GM19328 (cell line): ENCODE measurements around the gene CELSR3.

Experiments used
- ATAC-seq: cut with Tn5 transposase; IDR thresholded peaks from one replicate; pipeline ENCODE4 v1.9.1; 2021; ENCODE audit warnings: mild to moderate bottlenecking, moderate library complexity; ENCODE audit not compliant: unreplicated experiment

Gene CELSR3

GRCh38 chr3:48634661-48635221 is 27.9 kb downstream of the CELSR3 start:
- no peak for ATAC-seq

GRCh38 chr3:48633743-48634142 is 28.9 kb downstream of the CELSR3 start:
- ATAC-seq, result no peak

GRCh38 chr3:48633256-48633655 is 29.4 kb downstream of the CELSR3 start:
- ATAC-seq, result no peak

- ATAC-seq, result no peak
These were observed 30.9 kb downstream of the CELSR3 start for GRCh38 chr3:48631516-48632448.

- ATAC-seq, result no peak
These were observed 31.9 kb downstream of the CELSR3 start for GRCh38 chr3:48630833-48631232.

GRCh38 chr3:48630407-48630806 is 32.3 kb downstream of the CELSR3 start:
- ATAC-seq, result no peak

- ATAC-seq, result no peak
These were observed 32.8 kb downstream of the CELSR3 start for GRCh38 chr3:48629894-48630293.

GRCh38 chr3:48628277-48629017 is 34.2 kb downstream of the CELSR3 start:
- no peak for ATAC-seq

GRCh38 chr3:48625600-48625999 is 37.1 kb downstream of the CELSR3 start:
- no peak for ATAC-seq

- ATAC-seq, result no peak
These were observed 37.9 kb downstream of the CELSR3 start for GRCh38 chr3:48624767-48625166.

GRCh38 chr3:48623851-48624547 is 38.7 kb downstream of the CELSR3 start:
- no peak for ATAC-seq

- no peak for ATAC-seq
These were observed 41.2 kb downstream of the CELSR3 start, which contains the start of gene TMEM89 for GRCh38 chr3:48621461-48621869. Gene TMEM89 (minus strand): TSS chr3:48621769. CDS start chr3:48621756, 13 bp downstream.

GRCh38 chr3:48619541-48620524 is 42.9 kb downstream of the CELSR3 start:
- ATAC-seq, result no peak

- ATAC-seq, result no peak
These were observed 45.1 kb downstream of the CELSR3 start for GRCh38 chr3:48617559-48617958.

GRCh38 chr3:48614044-48614443 is 48.6 kb downstream of the CELSR3 start:
- ATAC-seq, result no peak

GRCh38 chr3:48612309-48612708 is 50.4 kb downstream of the CELSR3 start:
- no peak for ATAC-seq

- ATAC-seq, result peak; percentile 96
These were observed 53.3 kb downstream of the CELSR3 start, which contains the start of gene UQCRC1 for GRCh38 chr3:48609088-48610005. Gene UQCRC1 (minus strand): TSS chr3:48609646. CDS start chr3:48609620, 26 bp downstream.

- no peak for ATAC-seq
These were observed 55.2 kb downstream of the CELSR3 start for GRCh38 chr3:48607519-48607918.

- ATAC-seq, result no peak
These were observed 61.1 kb downstream of the CELSR3 start for GRCh38 chr3:48601622-48601994.
